ENCODE data around the gene TUBGCP3. TPM values are rescaled to one million over a fixed set of nuclear protein-coding genes. Genes with fewer than 3 reads are reported as not detected.

Gene TUBGCP3
- total and polyA plus RNA-seq, 4 donors, result 6.7 to 31.0 (median 17.3) TPM

- Histone ChIP-seq H3K27me3 (ENCODE audit: control insufficient read depth in 4 of 4, insufficient read depth in 4 of 4, low read length in 3 of 4) (no peaks in the 10 kb centered on the region), H3K9ac (ENCODE audit: low read depth in 1 of 2, low read length in 2 of 2) (no peak overlapping the region), H3K4me1 (ENCODE audit: control insufficient read depth in 4 of 4, insufficient read depth in 4 of 4, low read length in 3 of 4) (no peaks in the 10 kb centered on the region), H3K36me3 (ENCODE audit: control insufficient read depth in 4 of 4, insufficient read depth in 3 of 4, low read depth in 1 of 4, low read length in 3 of 4) (peaks cover 13 to 46% (median 26%) of the 10 kb centered on the region in 4 donors), H3K9me3 (ENCODE audit: control insufficient read depth in 4 of 4, low read length in 3 of 4) (no peaks in the 10 kb centered on the region), H3K27ac (ENCODE audit: low read depth in 1 of 2, low read length in 2 of 2) (no peak overlapping the region), H3K4me3 (ENCODE audit: low read depth in 1 of 3, low read length in 3 of 3) (no peak overlapping the region)
- DNase-seq (ENCODE audit: low spot score), result no peak
- 96% methylated on average over 3 of the region's 3 CpGs for WGBS
- TF ChIP-seq GABPA (IDR thresholded peaks at IDR 0.05 in 1 of 2, conservative IDR thresholded peaks at IDR 0.05 in 1 of 2) (no peak), REST (IDR thresholded peaks at IDR 0.05) (no peak), MAX (IDR thresholded peaks at IDR 0.05) (no peak), HNF4G (IDR thresholded peaks at IDR 0.05) (no peak), SP1 (IDR thresholded peaks at IDR 0.05) (no peak), FOXA1 (IDR thresholded peaks at IDR 0.05) (no peak), ATF3 (IDR thresholded peaks at IDR 0.05) (no peak)
Observed at GRCh38 chr13:112521073-112521685, 66.8 kb downstream of the TUBGCP3 start.

GRCh38 chr13:112519517-112520060 lies 68.4 kb downstream of the TUBGCP3 start:
- TF ChIP-seq ATF3 (IDR thresholded peaks at IDR 0.05) (no peak), MAX (IDR thresholded peaks at IDR 0.05) (no peak), JUND (IDR thresholded peaks at IDR 0.05) (no peak), HNF4A (conservative IDR thresholded peaks at IDR 0.05) (no peak), EGR1 (IDR thresholded peaks at IDR 0.05; ENCODE audit: low read depth in 2 of 2) (no peak), TAF1 (conservative IDR thresholded peaks at IDR 0.05) (no peak), RXRA (IDR thresholded peaks at IDR 0.05) (no peak), HNF4G (IDR thresholded peaks at IDR 0.05) (no peak), ZBTB33 (IDR thresholded peaks at IDR 0.05) (no peak)
- H3K27me3 ChIP-seq (ENCODE audit: control insufficient read depth in 4 of 4, insufficient read depth in 4 of 4, low read length in 3 of 4), result no peaks in the 10 kb centered on the region
- 97% methylated on average over 20 of the region's 20 CpGs for WGBS
- no peak overlapping the region for H3K27ac ChIP-seq (ENCODE audit: low read depth in 1 of 2, low read length in 2 of 2)
- no peaks in the 10 kb centered on the region for H3K9me3 ChIP-seq (ENCODE audit: control insufficient read depth in 4 of 4, low read length in 3 of 4)
- H3K36me3 ChIP-seq (ENCODE audit: control insufficient read depth in 4 of 4, insufficient read depth in 3 of 4, low read depth in 1 of 4, low read length in 3 of 4), result peaks cover 18 to 53% (median 31%) of the 10 kb centered on the region in 4 donors
- H3K9ac ChIP-seq (ENCODE audit: low read depth in 1 of 2, low read length in 2 of 2), result no peak overlapping the region
- H3K4me3 ChIP-seq (ENCODE audit: low read depth in 1 of 3, low read length in 3 of 3), result no peak overlapping the region
- no peaks in the 10 kb centered on the region for H3K4me1 ChIP-seq (ENCODE audit: control insufficient read depth in 4 of 4, insufficient read depth in 4 of 4, low read length in 3 of 4)
- no peak for DNase-seq (ENCODE audit: low spot score)
